Omental fat pad (tissue), 4 donors: ENCODE data around the gene HOXA4. TPM values are rescaled to one million over a fixed set of nuclear protein-coding genes. Genes with fewer than 3 reads are reported as not detected.

Experiments
- ATAC-seq: fragments of 150-250 bp; one replicate; pipeline ENCODE4 v1.9.1; 2016; ENCODE audit warnings: mild to moderate bottlenecking, moderate library complexity; ENCODE audit not compliant: low FRiP score
- DNase-seq: peaks from one replicate; pipeline ENCODE4 v3.0.0-alpha.2; 2019; ENCODE audit warnings: low spot score
- CTCF ChIP-seq, 3 donors: fragments of 450-650 bp; IDR thresholded peaks; one replicate each; pipeline ENCODE4 v1.5.1; 2016 to 2017; ENCODE audit warnings: antibody characterized with exemption in 3 of 3, mild to moderate bottlenecking in 3 of 3, moderate library complexity in 2 of 3
- total RNA-seq, 4 donors: library from RNA; depleted of rRNA; stranded (reverse); fragments of >200 nt; gene quantifications; one replicate each; pipeline ENCODE4 v1.1.0, GENCODE V29; 2016

Gene HOXA4
- total RNA-seq, 4 donors from 2014 or later, result 1.6 to 5.7 (median 3.1) TPM

GRCh38 chr7:27107391-27108381 is 22.9 kb downstream of the HOXA4 start:
- TF ChIP-seq CTCF (IDR thresholded peaks at IDR 0.05), result no peak
- DNase-seq, result no peak
- ATAC-seq, result no peak

GRCh38 chr7:27106901-27107240 is 23.7 kb downstream of the HOXA4 start:
- DNase-seq (no peak), ATAC-seq (no peak)
- TF ChIP-seq CTCF (IDR thresholded peaks at IDR 0.05), result no peak

- TF ChIP-seq CTCF (IDR thresholded peaks at IDR 0.05), result no peak
- ATAC-seq (no peak), DNase-seq (no peak)
Measured at GRCh38 chr7:27106181-27106900, 24.2 kb downstream of the HOXA4 start.

- TF ChIP-seq CTCF (IDR thresholded peaks at IDR 0.05), result no peak
- ATAC-seq (no peak), DNase-seq (no peak)
Measured at GRCh38 chr7:27105301-27106031, 25.1 kb downstream of the HOXA4 start.

- DNase-seq, result no peak
- ATAC-seq, result no peak
- TF ChIP-seq CTCF (IDR thresholded peaks at IDR 0.05), result no peak
Measured at GRCh38 chr7:27104341-27105058, 26.1 kb downstream of the HOXA4 start.

- no peak for TF ChIP-seq CTCF (IDR thresholded peaks at IDR 0.05)
- DNase-seq, result no peak
- ATAC-seq, result no peak
Measured at GRCh38 chr7:27103489-27104226, 26.9 kb downstream of the HOXA4 start.
